ENCODE data around the gene RRP7A.
"Not testable (repeated sequence)": the region's sequence is repeated elsewhere in the genome, so short reads cannot be mapped to it uniquely, and the experiment has no call there.

Gene RRP7A

DNA sequence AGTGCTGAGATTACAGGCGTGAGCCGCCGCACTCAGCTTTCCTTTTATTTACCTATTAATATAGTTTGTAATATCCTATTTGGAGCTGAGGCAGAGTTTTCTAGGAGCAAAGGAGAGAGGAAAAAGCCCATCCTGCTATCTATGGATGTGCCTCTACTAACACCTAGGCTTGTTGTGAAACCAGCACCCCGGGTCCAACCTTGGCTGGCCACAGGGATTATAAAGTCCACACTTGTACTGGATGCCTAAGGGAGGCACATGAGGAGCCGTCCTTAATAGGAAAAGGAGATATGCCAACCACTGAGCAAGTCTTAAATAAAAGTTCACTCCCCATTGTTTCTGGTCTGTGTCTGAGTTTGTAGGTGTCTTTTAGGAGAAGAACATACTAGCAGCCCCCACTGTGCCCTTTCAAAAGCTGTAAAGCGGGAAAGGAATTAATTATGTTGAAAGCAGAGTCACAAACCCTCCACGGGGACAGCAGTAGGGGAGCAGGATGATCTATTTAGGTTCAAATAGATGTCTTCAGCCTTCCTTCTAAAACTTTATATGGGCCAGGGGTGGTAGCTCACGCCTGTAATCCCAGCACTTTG lies 29.3 kb downstream of the RRP7A start:
- H3K36me3 ChIP-seq (ENCODE audit: control insufficient read depth in 1 of 2, insufficient read depth in 2 of 2, low read length in 2 of 2), result no peaks in the 10 kb centered on the region
- H3K4me1 ChIP-seq (ENCODE audit: control insufficient read depth in 1 of 2, insufficient read depth in 2 of 2, low read length in 2 of 2), result no peaks in the 10 kb centered on the region
- H3K27me3 ChIP-seq (ENCODE audit: low read depth, low read length), result no peaks in the 10 kb centered on the region
- no peak overlapping the region for H3K27ac ChIP-seq (ENCODE audit: low read length)
- H3K9me3 ChIP-seq (ENCODE audit: control insufficient read depth in 1 of 2, low read length in 2 of 2), result no peaks in the 10 kb centered on the region
- H3K4me3 ChIP-seq (ENCODE audit: low read depth in 1 of 2, low read length in 2 of 2), result no peak overlapping the region

DNA sequence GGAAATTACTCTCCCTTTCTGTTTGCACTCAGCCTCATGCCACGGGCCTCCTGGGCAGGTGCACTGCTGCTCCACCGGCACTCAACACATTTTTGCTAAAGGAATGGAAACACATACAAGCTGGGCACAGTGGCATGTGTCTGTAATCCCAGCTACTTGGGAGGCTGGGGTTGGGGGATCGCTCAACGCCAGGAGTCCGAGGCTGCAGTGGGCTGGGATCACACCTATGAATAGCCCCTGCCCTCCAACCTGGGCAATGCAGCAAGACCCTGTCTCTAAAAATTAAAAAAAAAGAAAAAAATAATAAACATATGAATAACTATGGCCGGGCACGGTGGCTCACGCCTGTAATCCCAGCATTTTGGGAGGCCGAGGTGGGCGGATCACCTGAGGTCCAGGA lies 30.6 kb downstream of the RRP7A start:
- H3K36me3 ChIP-seq (ENCODE audit: control insufficient read depth in 1 of 2, insufficient read depth in 2 of 2, low read length in 2 of 2), result no peaks in the 10 kb centered on the region
- no peaks in the 10 kb centered on the region for H3K9me3 ChIP-seq (ENCODE audit: control insufficient read depth in 1 of 2, low read length in 2 of 2)
- no peak overlapping the region for H3K4me3 ChIP-seq (ENCODE audit: low read depth in 1 of 2, low read length in 2 of 2)
- H3K4me1 ChIP-seq (ENCODE audit: control insufficient read depth in 1 of 2, insufficient read depth in 2 of 2, low read length in 2 of 2), result no peaks in the 10 kb centered on the region
- no peaks in the 10 kb centered on the region for H3K27me3 ChIP-seq (ENCODE audit: low read depth, low read length)
- no peak overlapping the region for H3K27ac ChIP-seq (ENCODE audit: low read length)

DNA sequence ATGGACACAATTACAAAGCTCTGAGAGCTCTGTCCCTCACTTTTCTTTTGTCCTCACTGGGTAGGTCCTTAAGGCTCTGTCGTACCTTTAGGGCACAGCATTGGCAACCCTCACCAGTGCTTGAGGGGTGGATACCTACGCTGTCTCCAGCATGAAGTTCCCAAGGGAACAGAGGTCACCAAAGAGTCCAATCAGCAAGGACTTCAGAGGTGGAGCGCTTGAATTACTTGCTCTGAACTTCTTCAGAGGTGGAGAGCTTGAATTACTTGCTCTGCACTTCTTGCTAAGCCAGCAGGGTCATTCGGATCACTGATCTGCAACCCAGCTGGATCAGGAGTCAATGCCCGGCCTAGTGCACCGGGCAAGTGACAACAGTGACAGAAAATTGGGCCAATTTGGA lies 35.1 kb downstream of the RRP7A start:
- Histone ChIP-seq H3K36me3 (ENCODE audit: control insufficient read depth in 1 of 2, insufficient read depth in 2 of 2, low read length in 2 of 2) (no peaks in the 10 kb centered on the region), H3K27me3 (ENCODE audit: low read depth, low read length) (no peaks in the 10 kb centered on the region), H3K27ac (ENCODE audit: low read length) (no peak overlapping the region), H3K4me1 (ENCODE audit: control insufficient read depth in 1 of 2, insufficient read depth in 2 of 2, low read length in 2 of 2) (no peaks in the 10 kb centered on the region), H3K4me3 (ENCODE audit: low read depth in 1 of 2, low read length in 2 of 2) (no peak overlapping the region), H3K9me3 (ENCODE audit: control insufficient read depth in 1 of 2, low read length in 2 of 2) (no peaks in the 10 kb centered on the region)

DNA sequence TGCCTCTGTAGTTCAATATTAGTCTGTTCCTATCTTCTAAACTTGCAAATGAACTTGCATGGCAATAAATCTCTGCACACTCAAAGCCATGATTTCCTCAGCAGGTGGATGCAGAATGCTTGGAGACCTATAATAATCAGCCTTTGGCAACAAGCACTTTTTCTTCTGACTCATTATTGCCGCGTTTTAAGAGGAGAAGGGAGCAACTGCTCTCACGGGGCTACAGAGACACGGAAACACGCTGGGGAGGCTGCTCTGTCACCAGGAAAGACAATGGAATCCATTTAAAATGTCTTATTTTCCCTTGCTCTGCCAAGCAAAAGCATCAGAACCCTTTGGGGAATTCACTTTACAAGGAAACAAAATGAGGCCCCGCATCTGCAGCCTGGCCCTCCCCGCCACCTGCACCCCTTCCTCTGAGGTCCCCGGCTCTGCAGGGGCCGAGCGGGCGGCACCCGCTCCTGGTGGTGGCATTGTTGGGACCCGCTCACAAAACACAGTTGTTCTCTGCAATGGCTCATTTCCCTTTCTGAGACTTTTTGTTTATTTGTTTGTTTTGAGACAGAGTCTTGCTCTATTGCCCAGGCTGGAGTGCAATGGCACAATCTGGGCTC lies 35.9 kb downstream of the RRP7A start:
- not testable (repeated sequence) for H3K4me1 ChIP-seq (ENCODE audit: control insufficient read depth in 1 of 2, insufficient read depth in 2 of 2, low read length in 2 of 2); H3K36me3 ChIP-seq (ENCODE audit: control insufficient read depth in 1 of 2, insufficient read depth in 2 of 2, low read length in 2 of 2); H3K4me3 ChIP-seq (ENCODE audit: low read depth in 1 of 2, low read length in 2 of 2); H3K27ac ChIP-seq (ENCODE audit: low read length); H3K9me3 ChIP-seq (ENCODE audit: control insufficient read depth in 1 of 2, low read length in 2 of 2); H3K27me3 ChIP-seq (ENCODE audit: low read depth, low read length)

DNA sequence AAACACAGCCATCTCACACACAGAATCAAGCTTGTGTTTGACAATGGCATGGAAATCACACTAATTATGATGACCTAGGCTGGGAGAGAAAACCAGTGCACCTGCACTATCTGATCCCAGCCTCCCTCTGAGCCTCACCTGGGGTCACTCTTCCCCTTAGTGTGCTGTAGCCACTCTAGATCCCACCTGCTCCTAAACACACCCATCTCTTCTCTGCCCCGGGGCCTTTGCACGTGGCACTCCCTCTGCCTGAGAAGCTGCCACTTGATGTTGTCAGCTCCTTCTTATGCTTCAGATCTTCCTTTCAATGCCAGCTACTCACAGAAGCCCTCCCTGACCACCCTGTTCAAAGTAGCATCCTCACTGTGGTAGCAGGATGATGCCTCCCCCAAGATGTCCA lies 44.5 kb downstream of the RRP7A start:
- H3K36me3 ChIP-seq (ENCODE audit: control insufficient read depth in 1 of 2, insufficient read depth in 2 of 2, low read length in 2 of 2), result no peaks in the 10 kb centered on the region
- H3K27ac ChIP-seq (ENCODE audit: low read length), result no peak overlapping the region
- no peaks in the 10 kb centered on the region for H3K4me1 ChIP-seq (ENCODE audit: control insufficient read depth in 1 of 2, insufficient read depth in 2 of 2, low read length in 2 of 2)
- no peaks in the 10 kb centered on the region for H3K27me3 ChIP-seq (ENCODE audit: low read depth, low read length)
- H3K4me3 ChIP-seq (ENCODE audit: low read depth in 1 of 2, low read length in 2 of 2), result no peak overlapping the region
- H3K9me3 ChIP-seq (ENCODE audit: control insufficient read depth in 1 of 2, low read length in 2 of 2), result no peaks in the 10 kb centered on the region

DNA sequence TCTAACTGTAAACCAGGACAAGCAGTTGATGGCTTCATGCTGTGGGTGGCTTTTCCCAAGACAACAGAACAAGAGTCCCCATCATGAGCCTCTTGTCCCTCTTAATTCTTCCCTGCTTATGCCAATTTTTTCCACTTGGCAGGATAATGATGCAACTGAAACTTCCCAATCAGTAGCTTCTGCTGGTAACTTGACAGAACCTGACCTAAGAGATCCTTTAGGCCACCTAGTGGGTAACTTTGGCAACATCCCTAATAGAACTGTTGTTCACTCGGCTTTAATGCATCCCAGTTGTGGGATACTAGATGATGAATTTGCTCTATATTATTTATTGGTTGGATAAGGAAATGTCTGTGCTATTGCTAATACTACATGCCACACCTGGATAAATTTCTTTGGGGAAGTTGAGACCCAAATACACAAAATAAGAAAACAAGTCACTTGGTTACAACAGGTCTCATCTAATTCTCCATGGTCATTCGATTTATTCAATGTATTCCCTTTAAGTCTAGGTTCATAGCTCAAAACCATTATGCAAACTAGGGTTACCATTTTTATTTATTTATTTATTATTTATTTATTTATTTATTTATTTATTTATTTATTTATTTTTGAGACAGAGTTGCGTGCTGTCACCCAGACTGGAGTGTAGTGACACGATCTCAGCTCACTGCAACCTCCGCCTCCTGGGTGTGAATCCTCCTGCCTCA lies 46.0 kb downstream of the RRP7A start:
- no peaks in the 10 kb centered on the region for H3K4me1 ChIP-seq (ENCODE audit: control insufficient read depth in 1 of 2, insufficient read depth in 2 of 2, low read length in 2 of 2)

DNA sequence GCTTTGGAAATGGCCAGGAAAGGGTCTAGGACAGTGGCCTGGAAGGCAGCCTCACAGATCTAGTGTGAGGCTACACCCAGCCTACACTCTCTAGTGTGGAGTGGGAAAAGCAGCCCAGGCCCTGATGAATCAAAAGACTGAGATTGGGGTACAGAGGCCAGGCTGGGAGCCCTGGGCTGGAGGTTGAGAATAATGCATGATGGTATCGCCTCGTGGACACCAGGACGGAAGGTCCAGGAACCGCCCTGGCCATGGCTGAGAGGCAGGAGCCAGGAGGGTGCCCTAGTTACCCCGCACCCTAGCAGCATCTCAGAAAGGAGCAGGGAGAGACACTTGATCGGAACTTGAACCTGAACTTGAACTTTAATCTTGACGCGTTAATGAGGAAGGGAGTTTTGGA lies 46.9 kb downstream of the RRP7A start:
- Histone ChIP-seq H3K27ac (ENCODE audit: low read length) (no peak overlapping the region), H3K9me3 (ENCODE audit: control insufficient read depth in 1 of 2, low read length in 2 of 2) (no peaks in the 10 kb centered on the region), H3K4me1 (ENCODE audit: control insufficient read depth in 1 of 2, insufficient read depth in 2 of 2, low read length in 2 of 2) (no peaks in the 10 kb centered on the region), H3K36me3 (ENCODE audit: control insufficient read depth in 1 of 2, insufficient read depth in 2 of 2, low read length in 2 of 2) (no peaks in the 10 kb centered on the region), H3K4me3 (ENCODE audit: low read depth in 1 of 2, low read length in 2 of 2) (no peak overlapping the region), H3K27me3 (ENCODE audit: low read depth, low read length) (no peaks in the 10 kb centered on the region)

More for the DNA sequence above, 46.0 kb downstream of the RRP7A start:
- Histone ChIP-seq H3K27me3 (ENCODE audit: low read depth, low read length) (no peaks in the 10 kb centered on the region), H3K36me3 (ENCODE audit: control insufficient read depth in 1 of 2, insufficient read depth in 2 of 2, low read length in 2 of 2) (no peaks in the 10 kb centered on the region), H3K9me3 (ENCODE audit: control insufficient read depth in 1 of 2, low read length in 2 of 2) (no peaks in the 10 kb centered on the region), H3K27ac (ENCODE audit: low read length) (no peak overlapping the region), H3K4me3 (ENCODE audit: low read depth in 1 of 2, low read length in 2 of 2) (no peak overlapping the region)

DNA sequence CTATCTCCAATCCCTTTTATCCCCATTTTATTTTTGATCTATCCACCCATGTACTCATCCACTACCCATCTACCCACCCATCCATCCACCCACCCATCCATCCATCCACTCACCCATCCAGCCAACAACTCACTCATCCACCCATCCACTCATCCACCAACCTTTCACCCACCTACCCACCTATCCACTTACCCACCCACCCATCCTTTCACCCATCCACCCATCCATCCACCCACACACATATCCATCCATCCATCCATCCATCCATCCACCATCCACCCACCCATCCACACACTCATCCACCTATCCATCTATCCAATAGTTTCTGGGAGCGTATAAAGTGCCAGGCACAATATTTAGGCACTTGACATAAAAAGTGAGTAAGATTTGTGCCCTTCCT lies 48.2 kb downstream of the RRP7A start:
- no peaks in the 10 kb centered on the region for H3K4me1 ChIP-seq (ENCODE audit: control insufficient read depth in 1 of 2, insufficient read depth in 2 of 2, low read length in 2 of 2)
- no peaks in the 10 kb centered on the region for H3K27me3 ChIP-seq (ENCODE audit: low read depth, low read length)
- no peaks in the 10 kb centered on the region for H3K9me3 ChIP-seq (ENCODE audit: control insufficient read depth in 1 of 2, low read length in 2 of 2)
- H3K27ac ChIP-seq (ENCODE audit: low read length), result no peak overlapping the region
- H3K4me3 ChIP-seq (ENCODE audit: low read depth in 1 of 2, low read length in 2 of 2), result no peak overlapping the region
- no peaks in the 10 kb centered on the region for H3K36me3 ChIP-seq (ENCODE audit: control insufficient read depth in 1 of 2, insufficient read depth in 2 of 2, low read length in 2 of 2)

DNA sequence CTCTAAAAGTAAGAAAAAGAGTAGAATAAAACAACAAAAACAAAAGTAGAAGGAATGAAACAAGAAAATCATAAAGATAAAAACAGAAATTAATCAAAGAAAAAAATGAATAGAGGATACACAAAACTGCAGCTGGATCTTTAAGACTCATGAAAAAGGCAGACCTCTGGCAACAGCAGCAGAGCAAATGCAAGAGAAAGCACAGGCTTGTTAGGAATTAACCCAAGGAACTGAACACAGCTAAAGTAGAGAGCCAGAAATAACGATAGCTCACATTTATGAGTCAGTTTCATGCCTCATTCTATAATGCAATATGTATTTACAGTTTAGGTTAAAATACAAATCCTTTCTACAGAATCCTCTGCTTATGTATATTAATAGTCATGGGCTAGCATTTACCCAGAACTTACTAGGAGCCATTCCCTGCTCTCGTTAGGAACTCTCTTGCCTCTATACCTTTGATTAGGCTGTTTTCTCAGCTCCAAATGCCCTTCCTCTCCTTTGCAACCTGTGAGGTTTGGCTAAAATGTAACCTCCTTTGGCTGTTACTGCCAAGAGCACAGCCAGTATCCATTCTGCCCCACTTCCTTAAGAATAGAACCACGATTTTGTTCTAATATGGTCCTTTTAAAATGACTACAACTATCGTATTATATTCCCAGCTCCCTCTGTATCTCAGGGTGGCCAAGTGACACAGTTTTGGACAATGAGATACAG lies 49.1 kb downstream of the RRP7A start:
- no peak overlapping the region for H3K27ac ChIP-seq (ENCODE audit: low read length)
- no peaks in the 10 kb centered on the region for H3K9me3 ChIP-seq (ENCODE audit: control insufficient read depth in 1 of 2, low read length in 2 of 2)
- H3K27me3 ChIP-seq (ENCODE audit: low read depth, low read length), result no peaks in the 10 kb centered on the region
- H3K36me3 ChIP-seq (ENCODE audit: control insufficient read depth in 1 of 2, insufficient read depth in 2 of 2, low read length in 2 of 2), result no peaks in the 10 kb centered on the region
- no peak overlapping the region for H3K4me3 ChIP-seq (ENCODE audit: low read depth in 1 of 2, low read length in 2 of 2)
- H3K4me1 ChIP-seq (ENCODE audit: control insufficient read depth in 1 of 2, insufficient read depth in 2 of 2, low read length in 2 of 2), result no peaks in the 10 kb centered on the region

DNA sequence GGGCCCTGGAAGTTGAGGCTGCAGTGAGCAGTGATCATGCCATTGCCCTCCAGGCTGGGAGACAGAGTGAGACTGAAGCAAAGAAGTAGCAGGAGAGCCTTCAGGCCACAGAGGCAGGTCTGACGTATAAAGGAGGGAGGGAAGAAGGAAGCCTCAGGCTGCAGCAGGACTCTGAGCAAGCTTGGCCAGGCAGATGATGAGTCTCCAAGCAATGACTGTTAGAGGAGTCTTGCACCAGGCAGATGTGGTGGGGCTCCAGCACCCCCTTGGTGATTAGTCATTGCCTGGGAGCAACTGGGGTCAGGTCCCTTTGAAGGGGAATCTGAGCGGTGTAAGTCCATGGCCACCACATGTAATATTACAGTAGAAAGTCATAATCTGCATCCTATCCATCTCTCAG lies 50.8 kb downstream of the RRP7A start:
- Histone ChIP-seq H3K9me3 (ENCODE audit: control insufficient read depth in 1 of 2, low read length in 2 of 2) (no peaks in the 10 kb centered on the region), H3K36me3 (ENCODE audit: control insufficient read depth in 1 of 2, insufficient read depth in 2 of 2, low read length in 2 of 2) (no peaks in the 10 kb centered on the region), H3K27ac (ENCODE audit: low read length) (no peak overlapping the region), H3K4me3 (ENCODE audit: low read depth in 1 of 2, low read length in 2 of 2) (no peak overlapping the region), H3K27me3 (ENCODE audit: low read depth, low read length) (no peaks in the 10 kb centered on the region), H3K4me1 (ENCODE audit: control insufficient read depth in 1 of 2, insufficient read depth in 2 of 2, low read length in 2 of 2) (no peaks in the 10 kb centered on the region)

DNA sequence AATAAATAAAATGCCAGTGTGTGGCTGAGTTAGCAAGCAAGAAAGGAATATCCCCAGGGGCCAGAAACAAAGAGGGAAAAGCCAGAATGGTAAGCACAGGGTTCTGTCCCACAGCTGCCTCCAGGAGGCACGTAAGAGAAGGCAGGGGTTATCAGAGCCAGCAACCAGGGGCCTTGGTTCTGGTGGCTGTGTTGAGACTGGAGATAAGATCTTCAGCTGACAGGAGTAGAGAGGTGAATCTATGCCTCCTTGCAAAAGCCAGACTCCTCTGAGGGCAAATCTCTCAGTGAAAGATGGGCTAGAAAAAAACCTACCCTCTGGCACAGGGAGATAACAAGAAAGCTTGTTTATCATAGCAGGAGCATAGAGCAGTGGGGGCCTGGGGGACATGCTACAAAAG lies 57.6 kb downstream of the RRP7A start:
- H3K4me1 ChIP-seq (ENCODE audit: control insufficient read depth in 1 of 2, insufficient read depth in 2 of 2, low read length in 2 of 2), result no peaks in the 10 kb centered on the region
- no peaks in the 10 kb centered on the region for H3K36me3 ChIP-seq (ENCODE audit: control insufficient read depth in 1 of 2, insufficient read depth in 2 of 2, low read length in 2 of 2)
- H3K27me3 ChIP-seq (ENCODE audit: low read depth, low read length), result peaks cover 7% of the 10 kb centered on the region
- H3K9me3 ChIP-seq (ENCODE audit: control insufficient read depth in 1 of 2, low read length in 2 of 2), result no peaks in the 10 kb centered on the region
- no peak overlapping the region for H3K27ac ChIP-seq (ENCODE audit: low read length)
- H3K4me3 ChIP-seq (ENCODE audit: low read depth in 1 of 2, low read length in 2 of 2), result no peak overlapping the region

Measured in muscle layer of duodenum (tissue), 2 donors.